Spleen (tissue), 7 donors: ENCODE data around the gene LDB2.

ENCODE experiments used
- POLR2A ChIP-seq, 3 donors: fragments of 450-650 bp; IDR thresholded peaks; one replicate each; pipeline ENCODE4 v1.5.1; 2017; ENCODE audit warnings: antibody characterized with exemption in 3 of 3, mild to moderate bottlenecking in 1 of 3
- POLR2AphosphoS5 ChIP-seq, 3 donors: sonication (generic); formaldehyde crosslinking; IDR thresholded peaks; one replicate each; pipeline ENCODE4 v1.5.1; 2017; ENCODE audit warnings: antibody characterized with exemption in 3 of 3
- TF ChIP-seq, protein P1 (sequence below), 11 experiments: fragments of 200-600 bp in 7 of 11; fragments of 450-650 bp in 4 of 11; sonication (generic) in 4 of 11; IDR thresholded peaks in 8 of 11; conservative IDR thresholded peaks in 3 of 11; 1 replicate in 7 of 11; 2 replicates in 4 of 11; pipeline versions ENCODE4 v1.4.0 to v1.8.0; 2016 to 2021; ENCODE audit warnings: antibody characterized with exemption in 11 of 11, inconsistent platforms in 4 of 11, mild to moderate bottlenecking in 1 of 11
- donor health status: DM: no; HTN: no; CAD: no; lungs with moderate emphysema.
- donor health status: DM: no; HTN: no; CAD: no.
- donor health status: DM: no; HTN: no; CAD: no.

DNA sequence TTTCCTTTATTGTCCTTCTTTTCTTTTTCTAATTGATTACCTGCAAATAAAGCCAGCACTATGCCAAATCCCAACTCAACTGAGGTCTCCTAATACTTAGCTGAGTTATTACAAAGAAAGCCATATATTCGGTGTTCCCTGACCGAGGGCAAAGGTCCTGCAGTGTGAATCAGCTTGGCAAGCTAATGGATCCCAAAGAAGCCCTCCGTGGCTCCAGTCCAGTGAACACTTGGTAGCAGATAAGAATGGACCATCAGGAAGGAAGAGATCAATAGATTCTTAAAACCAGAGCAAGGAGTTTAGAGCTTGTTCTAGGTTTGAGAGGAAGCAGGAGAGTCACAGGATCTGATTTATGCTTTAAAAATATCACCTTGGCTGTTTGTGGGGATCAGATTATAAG is 8.5 kb downstream of the LDB2 start:
- no peak for TF ChIP-seq POLR2AphosphoS5 (IDR thresholded peaks at IDR 0.05)
- TF ChIP-seq, protein P1, sequence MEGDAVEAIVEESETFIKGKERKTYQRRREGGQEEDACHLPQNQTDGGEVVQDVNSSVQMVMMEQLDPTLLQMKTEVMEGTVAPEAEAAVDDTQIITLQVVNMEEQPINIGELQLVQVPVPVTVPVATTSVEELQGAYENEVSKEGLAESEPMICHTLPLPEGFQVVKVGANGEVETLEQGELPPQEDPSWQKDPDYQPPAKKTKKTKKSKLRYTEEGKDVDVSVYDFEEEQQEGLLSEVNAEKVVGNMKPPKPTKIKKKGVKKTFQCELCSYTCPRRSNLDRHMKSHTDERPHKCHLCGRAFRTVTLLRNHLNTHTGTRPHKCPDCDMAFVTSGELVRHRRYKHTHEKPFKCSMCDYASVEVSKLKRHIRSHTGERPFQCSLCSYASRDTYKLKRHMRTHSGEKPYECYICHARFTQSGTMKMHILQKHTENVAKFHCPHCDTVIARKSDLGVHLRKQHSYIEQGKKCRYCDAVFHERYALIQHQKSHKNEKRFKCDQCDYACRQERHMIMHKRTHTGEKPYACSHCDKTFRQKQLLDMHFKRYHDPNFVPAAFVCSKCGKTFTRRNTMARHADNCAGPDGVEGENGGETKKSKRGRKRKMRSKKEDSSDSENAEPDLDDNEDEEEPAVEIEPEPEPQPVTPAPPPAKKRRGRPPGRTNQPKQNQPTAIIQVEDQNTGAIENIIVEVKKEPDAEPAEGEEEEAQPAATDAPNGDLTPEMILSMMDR (IDR thresholded peaks at IDR 0.05 in 8 of 11, conservative IDR thresholded peaks at IDR 0.05 in 3 of 11), result no peak
- TF ChIP-seq POLR2A (IDR thresholded peaks at IDR 0.05), result no peak
